ENCODE results near the gene ARPC4.
A peak's percentile ranks its signal among the peaks of the same experiment; 100 is the strongest.

ARPC4 gene

DNA sequence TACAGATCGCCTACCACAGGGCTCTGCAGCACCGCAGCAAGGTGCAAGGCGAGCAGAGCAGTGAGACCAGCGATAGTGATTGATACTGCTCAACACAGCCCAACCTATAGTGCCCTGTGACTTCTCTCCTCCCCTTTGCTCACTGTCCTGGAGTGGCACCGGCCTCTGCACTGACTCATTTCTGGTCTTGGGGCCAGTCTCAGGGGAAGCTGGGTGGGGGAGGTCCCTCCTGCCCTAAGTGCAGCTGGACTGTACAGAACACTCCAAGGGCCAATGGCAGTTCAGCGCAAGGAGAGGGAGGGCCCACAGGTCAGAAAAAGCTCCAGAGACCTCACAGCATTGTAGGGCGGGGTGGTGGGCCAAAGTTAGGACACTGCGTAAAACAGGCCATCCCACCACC is 45.6 kb upstream of the ARPC4 start:
- Histone ChIP-seq H2BK120ac (ENCODE audit: low read depth, low read length) (no peak overlapping the region), H3K9ac (ENCODE audit: low read length) (no peak overlapping the region), H3K79me1 (ENCODE audit: low read length) (peaks cover 6% of the 10 kb centered on the region), H3K23ac (ENCODE audit: low read length) (no peak overlapping the region), H3K4me1 (ENCODE audit: control insufficient read depth, low read depth, low read length) (peaks cover 4% of the 10 kb centered on the region), H3K36me3 (ENCODE audit: control insufficient read depth, insufficient read depth, low read length) (peaks cover 26% of the 10 kb centered on the region), H3K56ac (ENCODE audit: low read length) (no peak overlapping the region), H3K18ac (ENCODE audit: low read length) (no peak overlapping the region), H4K8ac (ENCODE audit: low read depth, low read length) (no peak overlapping the region), H2BK15ac (replicated peaks; ENCODE audit: low read depth) (no peak overlapping the region), H3K27me3 (ENCODE audit: insufficient read depth, low read length, poor library complexity) (no peaks in the 10 kb centered on the region), H3K4me3 (ENCODE audit: low read length) (no peak overlapping the region), H3K4me2 (ENCODE audit: low read length) (no peak overlapping the region), H3K27ac (ENCODE audit: low read depth, low read length) (no peak overlapping the region), H3K79me2 (ENCODE audit: control insufficient read depth, insufficient read depth, low read length) (peaks cover 2% of the 10 kb centered on the region), H2AK5ac (ENCODE audit: low read length) (no peak overlapping the region), H3K4ac (ENCODE audit: low read depth, low read length) (no peak overlapping the region), H2BK5ac (ENCODE audit: low read length) (no peak overlapping the region), H4K5ac (ENCODE audit: low read length) (no peak overlapping the region)
- DNase-seq, result no peak
- WGBS (ENCODE audit: extremely low coverage, insufficient coverage, low lambda C conversion rate), result no CpG with 5 or more reads among the region's 8 CpGs

GRCh38 chr3:9748031-9748430 is 44.9 kb upstream of the ARPC4 start:
- H2BK15ac ChIP-seq (replicated peaks; ENCODE audit: low read depth), result no peak overlapping the region
- H2BK5ac ChIP-seq (ENCODE audit: low read length), result no peak overlapping the region
- no peak overlapping the region for H3K27ac ChIP-seq (ENCODE audit: low read depth, low read length)
- H3K79me1 ChIP-seq (ENCODE audit: low read length), result peaks cover 6% of the 10 kb centered on the region
- H3K18ac ChIP-seq (ENCODE audit: low read length), result no peak overlapping the region
- no peak overlapping the region for H3K4me3 ChIP-seq (ENCODE audit: low read length)
- H4K5ac ChIP-seq (ENCODE audit: low read length), result no peak overlapping the region
- peaks cover 2% of the 10 kb centered on the region for H3K79me2 ChIP-seq (ENCODE audit: control insufficient read depth, insufficient read depth, low read length)
- no peak overlapping the region for H3K23ac ChIP-seq (ENCODE audit: low read length)
- no peak for DNase-seq
- no CpG with 5 or more reads among the region's 2 CpGs for WGBS (ENCODE audit: extremely low coverage, insufficient coverage, low lambda C conversion rate)
- H3K4me1 ChIP-seq (ENCODE audit: control insufficient read depth, low read depth, low read length), result peaks cover 4% of the 10 kb centered on the region
- no peak overlapping the region for H3K4ac ChIP-seq (ENCODE audit: low read depth, low read length)
- peaks cover 21% of the 10 kb centered on the region for H3K36me3 ChIP-seq (ENCODE audit: control insufficient read depth, insufficient read depth, low read length)
- no peak overlapping the region for H3K56ac ChIP-seq (ENCODE audit: low read length)
- H4K8ac ChIP-seq (ENCODE audit: low read depth, low read length), result no peak overlapping the region
- no peak overlapping the region for H3K9ac ChIP-seq (ENCODE audit: low read length)
- no peak overlapping the region for H2BK120ac ChIP-seq (ENCODE audit: low read depth, low read length)
- H3K27me3 ChIP-seq (ENCODE audit: insufficient read depth, low read length, poor library complexity), result no peaks in the 10 kb centered on the region
- no peak overlapping the region for H3K4me2 ChIP-seq (ENCODE audit: low read length)
- H2AK5ac ChIP-seq (ENCODE audit: low read length), result no peak overlapping the region

DNA sequence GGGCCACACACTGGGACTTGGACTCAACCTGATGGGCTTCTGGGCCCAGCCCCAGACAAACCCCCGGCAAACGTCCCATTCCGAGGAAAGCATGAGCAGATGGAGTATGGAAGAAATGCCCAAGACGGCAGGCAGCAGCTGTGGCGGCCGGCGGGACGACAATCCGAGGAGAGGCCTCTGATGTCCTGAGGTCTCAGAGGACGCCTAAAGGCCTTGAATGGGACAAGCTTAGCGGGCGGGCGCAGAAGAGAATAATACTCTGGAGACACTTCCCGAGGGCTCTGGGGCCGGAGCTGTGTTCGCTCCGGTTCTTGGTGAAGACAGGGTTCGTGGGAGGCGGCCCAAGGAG is 43.6 kb upstream of the ARPC4 start:
- Histone ChIP-seq H3K27me3 (ENCODE audit: insufficient read depth, low read length, poor library complexity) (no peaks in the 10 kb centered on the region), H3K79me1 (ENCODE audit: low read length) (peaks cover 6% of the 10 kb centered on the region)

DNA sequence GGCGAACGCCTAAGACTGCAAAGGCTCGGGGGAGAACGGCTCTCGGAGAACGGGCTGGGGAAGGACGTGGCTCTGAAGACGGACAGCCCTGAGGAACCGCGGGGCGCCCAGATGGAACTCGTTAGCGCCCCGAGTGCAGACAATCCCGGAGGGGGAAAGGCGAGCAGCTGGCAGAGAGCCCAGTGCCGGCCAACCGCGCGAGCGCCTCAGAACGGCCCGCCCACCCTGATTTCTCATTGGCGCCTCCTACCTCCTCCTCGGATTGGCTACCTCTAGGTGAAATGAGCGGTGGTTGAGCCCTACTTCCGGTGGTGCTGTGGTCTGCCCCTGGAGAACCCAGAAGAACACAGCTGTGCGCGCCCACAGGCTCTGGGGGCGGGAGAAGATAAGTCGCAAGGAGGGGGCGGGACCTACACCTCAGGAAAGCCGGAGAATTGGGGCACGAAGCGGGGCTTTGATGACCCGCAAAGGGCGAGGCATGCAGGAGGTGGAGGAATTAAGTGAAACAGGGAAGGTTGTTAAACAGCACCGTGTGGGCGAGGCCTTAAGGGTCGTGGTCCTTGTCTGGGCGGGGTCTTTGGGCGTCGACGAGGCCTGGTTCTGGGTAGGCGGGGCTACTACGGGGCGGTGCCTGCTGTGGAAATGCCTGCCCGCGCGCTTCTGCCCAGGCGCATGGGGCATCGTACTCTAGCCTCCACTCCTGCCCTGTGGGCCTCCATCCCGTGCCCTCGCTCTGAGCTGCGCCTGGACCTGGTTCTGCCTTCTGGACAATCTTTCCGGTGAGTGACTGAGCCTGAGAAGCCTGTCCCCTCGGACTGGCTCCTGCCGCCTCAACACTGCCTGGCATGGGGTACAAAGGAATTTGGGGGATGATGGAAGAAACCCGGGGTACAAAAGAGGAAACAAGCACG is 43.0 kb upstream of the ARPC4 start, which contains the start of gene OGG1:
TSS of gene OGG1 (plus strand) at position 308 of the 911 bp plus-strand sequence. CDS start at position 643, 335 bp downstream.
- Histone ChIP-seq H3K27ac (ENCODE audit: low read depth, low read length) (peak within 1 kb of the TSS; percentile 90), H2BK120ac (ENCODE audit: low read depth, low read length) (no peak within 1 kb of the TSS), H4K5ac (ENCODE audit: low read length) (no peak within 1 kb of the TSS), H3K27me3 (ENCODE audit: insufficient read depth, low read length, poor library complexity) (no peaks in the 10 kb centered on the region), H3K9ac (ENCODE audit: low read length) (peak within 1 kb of the TSS; percentile 92), H3K4me1 (ENCODE audit: control insufficient read depth, low read depth, low read length) (peaks cover 4% of the 10 kb centered on the region), H3K36me3 (ENCODE audit: control insufficient read depth, insufficient read depth, low read length) (peaks cover 14% of the 10 kb centered on the region), H3K18ac (ENCODE audit: low read length) (no peak within 1 kb of the TSS), H2AK5ac (ENCODE audit: low read length) (no peak within 1 kb of the TSS), H3K4ac (ENCODE audit: low read depth, low read length) (peak within 1 kb of the TSS; percentile 73), H2BK15ac (replicated peaks; ENCODE audit: low read depth) (no peak within 1 kb of the TSS), H3K4me3 (ENCODE audit: low read length) (peak within 1 kb of the TSS; percentile 81), H3K56ac (ENCODE audit: low read length) (peak within 1 kb of the TSS; percentile 97), H3K79me1 (ENCODE audit: low read length) (peaks cover 6% of the 10 kb centered on the region), H4K8ac (ENCODE audit: low read depth, low read length) (peak within 1 kb of the TSS; percentile 67), H3K79me2 (ENCODE audit: control insufficient read depth, insufficient read depth, low read length) (peaks cover 2% of the 10 kb centered on the region), H3K23ac (ENCODE audit: low read length) (peak within 1 kb of the TSS; percentile 74), H3K4me2 (ENCODE audit: low read length) (peak within 1 kb of the TSS; percentile 90), H2BK5ac (ENCODE audit: low read length) (peak within 1 kb of the TSS; percentile 95)
- WGBS (ENCODE audit: extremely low coverage, insufficient coverage, low lambda C conversion rate), result no CpG with 5 or more reads among the region's 60 CpGs
- peak; percentile 99 for DNase-seq

More for the DNA sequence above, 43.6 kb upstream of the ARPC4 start:
- no peak overlapping the region for H2BK120ac ChIP-seq (ENCODE audit: low read depth, low read length)
- peak overlapping the region; percentile 74 for H3K23ac ChIP-seq (ENCODE audit: low read length)
- H3K27ac ChIP-seq (ENCODE audit: low read depth, low read length), result peak overlapping the region; percentile 89
- H3K4me3 ChIP-seq (ENCODE audit: low read length), result peak overlapping the region; percentile 66
- H3K4me1 ChIP-seq (ENCODE audit: control insufficient read depth, low read depth, low read length), result peaks cover 4% of the 10 kb centered on the region
- peak overlapping the region; percentile 92 for H3K9ac ChIP-seq (ENCODE audit: low read length)
- no peak overlapping the region for H4K5ac ChIP-seq (ENCODE audit: low read length)
- peak overlapping the region; percentile 73 for H3K4ac ChIP-seq (ENCODE audit: low read depth, low read length)
- H3K36me3 ChIP-seq (ENCODE audit: control insufficient read depth, insufficient read depth, low read length), result peaks cover 15% of the 10 kb centered on the region
- peak overlapping the region; percentile 87 for H3K4me2 ChIP-seq (ENCODE audit: low read length)
- H3K79me2 ChIP-seq (ENCODE audit: control insufficient read depth, insufficient read depth, low read length), result peaks cover 2% of the 10 kb centered on the region
- H3K18ac ChIP-seq (ENCODE audit: low read length), result no peak overlapping the region
- DNase-seq, result no peak
- no peak overlapping the region for H4K8ac ChIP-seq (ENCODE audit: low read depth, low read length)
- H2AK5ac ChIP-seq (ENCODE audit: low read length), result no peak overlapping the region
- H2BK15ac ChIP-seq (replicated peaks; ENCODE audit: low read depth), result no peak overlapping the region
- peak overlapping the region; percentile 58 for H2BK5ac ChIP-seq (ENCODE audit: low read length)
- H3K56ac ChIP-seq (ENCODE audit: low read length), result peak overlapping the region; percentile 92
- whole genome bisulfite sequencing (ENCODE audit: extremely low coverage, insufficient coverage, low lambda C conversion rate), result no CpG with 5 or more reads among the region's 19 CpGs

DNA sequence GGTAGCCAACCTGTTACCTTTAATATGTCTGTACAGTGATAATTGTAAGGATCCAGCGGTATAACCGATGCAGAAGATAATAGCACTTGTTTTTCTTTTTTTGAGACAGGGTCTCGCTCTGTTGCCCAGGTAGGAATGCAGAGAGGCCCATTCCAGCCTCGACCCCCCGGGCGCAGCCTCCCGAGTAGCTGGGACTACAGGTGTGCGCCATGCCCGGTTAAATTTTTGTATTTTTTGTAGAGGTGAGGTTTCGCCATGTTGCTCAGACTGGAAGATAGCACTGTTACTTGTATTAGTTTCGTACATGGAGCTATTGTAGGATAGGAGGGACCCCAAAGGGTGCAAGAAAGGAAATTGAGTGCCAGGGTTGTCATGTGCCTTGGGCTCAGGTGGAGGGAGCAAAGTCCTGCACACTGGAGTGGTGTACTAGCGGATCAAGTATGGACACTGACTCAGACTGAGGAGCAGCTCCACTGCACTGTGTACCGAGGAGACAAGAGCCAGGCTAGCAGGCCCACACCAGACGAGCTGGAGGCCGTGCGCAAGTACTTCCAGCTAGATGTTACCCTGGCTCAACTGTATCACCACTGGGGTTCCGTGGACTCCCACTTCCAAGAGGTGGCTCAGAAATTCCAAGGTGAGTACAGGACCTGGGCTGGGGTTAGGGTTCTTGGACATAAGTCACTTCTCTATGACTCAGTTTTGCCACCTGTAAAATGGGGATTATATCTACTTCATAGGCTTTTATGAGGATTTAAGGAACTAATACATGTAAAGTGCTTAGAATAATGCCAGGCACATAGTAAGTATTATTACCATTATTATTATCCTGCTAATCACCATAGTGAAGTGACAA is 42.1 kb upstream of the ARPC4 start:
- Histone ChIP-seq H3K27me3 (ENCODE audit: insufficient read depth, low read length, poor library complexity) (no peaks in the 10 kb centered on the region), H3K27ac (ENCODE audit: low read depth, low read length) (no peak overlapping the region), H3K4me1 (ENCODE audit: control insufficient read depth, low read depth, low read length) (peaks cover 4% of the 10 kb centered on the region), H3K4me2 (ENCODE audit: low read length) (peak overlapping the region; percentile 90), H2BK15ac (replicated peaks; ENCODE audit: low read depth) (no peak overlapping the region), H3K18ac (ENCODE audit: low read length) (no peak overlapping the region), H4K5ac (ENCODE audit: low read length) (no peak overlapping the region), H4K8ac (ENCODE audit: low read depth, low read length) (no peak overlapping the region), H2BK5ac (ENCODE audit: low read length) (no peak overlapping the region), H3K56ac (ENCODE audit: low read length) (peak overlapping the region; percentile 97), H2BK120ac (ENCODE audit: low read depth, low read length) (no peak overlapping the region), H3K9ac (ENCODE audit: low read length) (peak overlapping the region; percentile 79), H2AK5ac (ENCODE audit: low read length) (peak overlapping the region; percentile 46), H3K79me2 (ENCODE audit: control insufficient read depth, insufficient read depth, low read length) (peaks cover 2% of the 10 kb centered on the region), H3K4me3 (ENCODE audit: low read length) (peak overlapping the region; percentile 81), H3K79me1 (ENCODE audit: low read length) (peaks cover 6% of the 10 kb centered on the region), H3K23ac (ENCODE audit: low read length) (no peak overlapping the region), H3K36me3 (ENCODE audit: control insufficient read depth, insufficient read depth, low read length) (peaks cover 7% of the 10 kb centered on the region), H3K4ac (ENCODE audit: low read depth, low read length) (peak overlapping the region; percentile 8)
- no CpG with 5 or more reads among the region's 17 CpGs for WGBS (ENCODE audit: extremely low coverage, insufficient coverage, low lambda C conversion rate)
- DNase-seq, result no peak
